H9 (cell line): ENCODE results near the gene POLH. TPM values are rescaled to one million over a fixed set of nuclear protein-coding genes. Genes with fewer than 3 reads are reported as not detected.

ENCODE experiments used
- DNase-seq: peaks from one replicate; pipeline ENCODE4 v3.0.0-alpha.2; 2017
- H2AFZ ChIP-seq: one replicate; pipeline ENCODE4 v1.6.1; 2013; ENCODE audit warnings: mild to moderate bottlenecking, low read length, control low read depth, moderate library complexity
- H2AK5ac ChIP-seq: 2 replicates; pipeline ENCODE4 v1.6.1; 2013; ENCODE audit warnings: low read length, control low read depth, mixed read lengths; ENCODE audit not compliant: insufficient read length
- H2BK120ac ChIP-seq: one replicate; pipeline ENCODE4 v1.6.1; 2013; ENCODE audit warnings: low read depth, mild to moderate bottlenecking, low read length, control low read depth, inconsistent platforms; ENCODE audit not compliant: poor library complexity, severe bottlenecking
- H2BK12ac ChIP-seq: 2 replicates; pipeline ENCODE4 v1.6.1; 2013; ENCODE audit warnings: low read length, control low read depth, mixed read lengths, low read depth; ENCODE audit not compliant: insufficient read length
- H2BK15ac ChIP-seq: 2 replicates; pipeline ENCODE4 v1.6.1; 2013; ENCODE audit warnings: low read depth, low read length, control low read depth
- H2BK20ac ChIP-seq: one replicate; pipeline ENCODE4 v1.6.1; 2013; ENCODE audit warnings: low read depth, mild to moderate bottlenecking, low read length, control low read depth, inconsistent platforms; ENCODE audit not compliant: poor library complexity, severe bottlenecking
- H2BK5ac ChIP-seq: 2 replicates; pipeline ENCODE4 v1.6.1; 2013; ENCODE audit warnings: low read length, control low read depth, mixed read lengths; ENCODE audit not compliant: insufficient read length
- H3K14ac ChIP-seq: 2 replicates; pipeline ENCODE4 v1.6.1; 2013; ENCODE audit warnings: low read length, control low read depth; ENCODE audit not compliant: insufficient read depth
- H3K18ac ChIP-seq: 2 replicates; pipeline ENCODE4 v1.6.1; 2013; ENCODE audit warnings: low read depth, mild to moderate bottlenecking, mixed read lengths, low read length, control low read depth; ENCODE audit not compliant: insufficient read length
- H3K23ac ChIP-seq: 2 replicates; pipeline ENCODE4 v1.6.1; 2013; ENCODE audit warnings: low read length, control low read depth, mixed read lengths, low read depth; ENCODE audit not compliant: insufficient read length
- H3K23me2 ChIP-seq: 2 replicates; pipeline ENCODE4 v1.6.1; 2013; ENCODE audit warnings: low read depth, mild to moderate bottlenecking, mixed read lengths, low read length, control low read depth; ENCODE audit not compliant: insufficient read length, poor library complexity, severe bottlenecking
- H3K27ac ChIP-seq: 2 replicates; pipeline ENCODE4 v1.5.1; 2013; ENCODE audit warnings: low read length, control low read depth, mixed read lengths, low read depth; ENCODE audit not compliant: insufficient read length
- H3K27me3 ChIP-seq: 2 replicates; pipeline ENCODE4 v1.6.1; 2013; ENCODE audit warnings: low read length, control low read depth, inconsistent platforms; ENCODE audit not compliant: insufficient read depth
- H3K4ac ChIP-seq: 2 replicates; pipeline ENCODE4 v1.6.1; 2013; ENCODE audit warnings: low read depth, mild to moderate bottlenecking, control low read depth, inconsistent platforms, low read length, moderate library complexity
- H3K4me1 ChIP-seq: 2 replicates; pipeline ENCODE4 v1.6.1; 2013; ENCODE audit warnings: low read length, control low read depth, inconsistent platforms; ENCODE audit not compliant: insufficient read depth
- H3K4me2 ChIP-seq: 2 replicates; pipeline ENCODE4 v1.6.1; 2013; ENCODE audit warnings: low read length, control low read depth, mixed read lengths; ENCODE audit not compliant: insufficient read length, insufficient read depth
- H3K56ac ChIP-seq: 2 replicates; pipeline ENCODE4 v1.6.1; 2013; ENCODE audit warnings: low read depth, mild to moderate bottlenecking, mixed read lengths, low read length, control low read depth; ENCODE audit not compliant: insufficient read length
- H3K79me1 ChIP-seq: 2 replicates; pipeline ENCODE4 v1.6.1; 2013; ENCODE audit warnings: low read depth, mild to moderate bottlenecking, moderate library complexity, low read length, control low read depth, inconsistent platforms; ENCODE audit not compliant: insufficient read depth, poor library complexity, severe bottlenecking
- H3K79me2 ChIP-seq: 2 replicates; pipeline ENCODE4 v1.6.1; 2013; ENCODE audit warnings: low read length, control low read depth, inconsistent platforms; ENCODE audit not compliant: insufficient read depth
- H3K9ac ChIP-seq: 2 replicates; pipeline ENCODE4 v1.6.1; 2013; ENCODE audit warnings: low read length, control low read depth, mixed read lengths; ENCODE audit not compliant: insufficient read length; ENCODE audit errors: extremely low read depth
- H3K9me3 ChIP-seq: one replicate; pipeline ENCODE4 v1.6.1; 2013; ENCODE audit warnings: low read depth, low read length, inconsistent platforms; ENCODE audit not compliant: control insufficient read depth
- H3T11ph ChIP-seq: one replicate; pipeline ENCODE4 v1.6.1; 2013; ENCODE audit warnings: mild to moderate bottlenecking, low read length, control low read depth, inconsistent platforms
- H4K20me1 ChIP-seq: one replicate; pipeline ENCODE4 v1.6.1; 2013; ENCODE audit not compliant: control insufficient read depth, insufficient read length, insufficient read depth
- H4K5ac ChIP-seq: 2 replicates; pipeline ENCODE4 v1.6.1; 2013; ENCODE audit warnings: low read depth, mild to moderate bottlenecking, mixed read lengths, low read length, control low read depth; ENCODE audit not compliant: insufficient read length
- H4K8ac ChIP-seq: replicated peaks from 2 replicates; pipeline ENCODE4 v1.6.1; 2013; ENCODE audit warnings: low read length, control low read depth, mixed read lengths, low read depth; ENCODE audit not compliant: insufficient read length
- H4K91ac ChIP-seq: 2 replicates; pipeline ENCODE4 v1.6.1; 2013; ENCODE audit warnings: low read depth, mild to moderate bottlenecking, moderate library complexity, mixed read lengths, low read length, control low read depth; ENCODE audit not compliant: insufficient read length
- H3K27ac Mint-ChIP-seq, 3 experiments: 2 replicates in 2 of 3; 3 replicates in 1 of 3; pipeline ENCODE4 v1.8.0; 2020 to 2021; ENCODE audit warnings: mixed read lengths in 3 of 3, mild to moderate bottlenecking in 1 of 3, moderate library complexity in 1 of 3
- H3K27me3 Mint-ChIP-seq: 2 replicates; pipeline ENCODE4 v1.8.0; 2021; ENCODE audit warnings: low read depth, mild to moderate bottlenecking, moderate library complexity, mixed read lengths
- H3K36me3 Mint-ChIP-seq, 3 experiments: 2 replicates in 2 of 3; 3 replicates in 1 of 3; pipeline ENCODE4 v1.8.0; 2020 to 2021; ENCODE audit warnings: low read depth in 3 of 3, mixed read lengths in 3 of 3; ENCODE audit not compliant: insufficient read depth in 1 of 3
- H3K4me1 Mint-ChIP-seq, 2 experiments: 2 replicates each; pipeline ENCODE4 v1.8.0; 2020; ENCODE audit warnings: mixed read lengths in 2 of 2
- H3K4me3 Mint-ChIP-seq, 2 experiments: 2 replicates in 1 of 2; 3 replicates in 1 of 2; pipeline ENCODE4 v1.8.0; 2020 to 2021; ENCODE audit warnings: mild to moderate bottlenecking in 2 of 2, mixed read lengths in 2 of 2, moderate library complexity in 1 of 2
- H3K9me3 Mint-ChIP-seq, 2 experiments: 2 replicates in 1 of 2; 3 replicates in 1 of 2; pipeline ENCODE4 v1.8.0; 2020; ENCODE audit warnings: mild to moderate bottlenecking in 2 of 2, mixed read lengths in 2 of 2, moderate library complexity in 1 of 2
- WGBS: extraction: QIAGEN DNeasy Blood & Tissue Kit; methylation state at CpG from one replicate; pipeline ENCODE4 v1.1.7; 2013; ENCODE audit warnings: missing lambda C conversion rate, low lambda C conversion rate, mixed read lengths; ENCODE audit not compliant: insufficient read length; ENCODE audit errors: extremely low coverage; 5-methylcytosine and 5-hydroxymethylcytosine counted together
- total RNA-seq: library from RNA; stranded (reverse); gene quantifications from 2 replicates; pipeline ENCODE4 v1.2.1, GENCODE V29; 2021
- TF ChIP-seq, protein P1 (sequence below): fragments of 200-600 bp; sonication (generic); conservative IDR thresholded peaks from 3 replicates; pipeline ENCODE4 v1.8.0; 2021; ENCODE audit warnings: antibody characterized with exemption, mild to moderate bottlenecking

POLH gene
- total RNA-seq, 1 experiment from 2014 or later = 12.6 TPM

DNA sequence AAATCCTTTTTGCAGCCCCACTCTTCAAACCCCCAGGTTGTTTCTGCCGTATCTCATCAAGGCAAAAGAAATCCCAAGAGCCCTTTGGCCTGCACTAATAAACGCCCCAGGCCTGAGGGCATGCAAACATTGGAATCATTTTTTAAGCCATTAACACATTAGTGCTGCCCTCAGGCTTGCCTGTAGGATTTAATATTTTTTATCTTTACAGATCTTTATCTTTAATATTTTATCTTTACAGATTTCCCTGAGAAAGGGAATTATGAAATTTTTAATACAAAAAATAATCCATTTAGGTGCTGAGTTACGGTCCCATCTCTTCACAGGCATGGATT is 38.4 kb downstream of the POLH start:
- Histone ChIP-seq H3K23ac (no peak overlapping the region), H3K56ac (no peak overlapping the region), H2BK15ac (no peak overlapping the region), H3K4ac (no peak overlapping the region), H2BK20ac (no peak overlapping the region), H4K8ac (no peak overlapping the region), H4K20me1 (no peaks in the 10 kb centered on the region), H2BK12ac (no peak overlapping the region), H3K9ac (no peak overlapping the region), H3K27me3 (no peaks in the 10 kb centered on the region), H2BK5ac (no peak overlapping the region), H4K5ac (no peak overlapping the region), H3K14ac (no peak overlapping the region), H4K91ac (no peak overlapping the region), H3K27ac (no peak overlapping the region), H3K79me2 (no peaks in the 10 kb centered on the region), H3K18ac (no peak overlapping the region), H2AFZ (no peak overlapping the region), H3K79me1 (no peaks in the 10 kb centered on the region), H2AK5ac (no peak overlapping the region), H3K23me2 (no peaks in the 10 kb centered on the region), H3K4me1 (no peaks in the 10 kb centered on the region), H3K9me3 (no peaks in the 10 kb centered on the region), H3T11ph (no peak overlapping the region), H3K4me2 (no peak overlapping the region), H2BK120ac (no peak overlapping the region)
- TF ChIP-seq, protein P1, sequence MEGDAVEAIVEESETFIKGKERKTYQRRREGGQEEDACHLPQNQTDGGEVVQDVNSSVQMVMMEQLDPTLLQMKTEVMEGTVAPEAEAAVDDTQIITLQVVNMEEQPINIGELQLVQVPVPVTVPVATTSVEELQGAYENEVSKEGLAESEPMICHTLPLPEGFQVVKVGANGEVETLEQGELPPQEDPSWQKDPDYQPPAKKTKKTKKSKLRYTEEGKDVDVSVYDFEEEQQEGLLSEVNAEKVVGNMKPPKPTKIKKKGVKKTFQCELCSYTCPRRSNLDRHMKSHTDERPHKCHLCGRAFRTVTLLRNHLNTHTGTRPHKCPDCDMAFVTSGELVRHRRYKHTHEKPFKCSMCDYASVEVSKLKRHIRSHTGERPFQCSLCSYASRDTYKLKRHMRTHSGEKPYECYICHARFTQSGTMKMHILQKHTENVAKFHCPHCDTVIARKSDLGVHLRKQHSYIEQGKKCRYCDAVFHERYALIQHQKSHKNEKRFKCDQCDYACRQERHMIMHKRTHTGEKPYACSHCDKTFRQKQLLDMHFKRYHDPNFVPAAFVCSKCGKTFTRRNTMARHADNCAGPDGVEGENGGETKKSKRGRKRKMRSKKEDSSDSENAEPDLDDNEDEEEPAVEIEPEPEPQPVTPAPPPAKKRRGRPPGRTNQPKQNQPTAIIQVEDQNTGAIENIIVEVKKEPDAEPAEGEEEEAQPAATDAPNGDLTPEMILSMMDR = no peak
- Mint-ChIP-seq H3K9me3 (no peaks in the 10 kb centered on the region), H3K36me3 (peaks cover 0 to 43% (median 19%) of the 10 kb centered on the region in 3 experiments; a peak in 4 of 7 replicates), H3K27me3 (no peaks in the 10 kb centered on the region), H3K4me3 (no peak overlapping the region), H3K4me1 (no peaks in the 10 kb centered on the region), H3K27ac (no peak overlapping the region)
- no peak for DNase-seq
- WGBS = no CpG with 5 or more reads among the region's 3 CpGs
